Central memory CD8-positive, alpha-beta T cell (primary cell): ENCODE data around the gene TEX29.

ENCODE experiments used
- ATAC-seq: fragments of 150-1000 bp; cut with Tn5 transposase; replicated peaks from 2 replicates; pipeline ENCODE4 v1.10.0; 2022; ENCODE audit warnings: mild to moderate bottlenecking, moderate FRiP score, moderate number of reproducible peaks; ENCODE audit not compliant: poor library complexity, severe bottlenecking; ENCODE audit errors: extremely low read depth
- DNase-seq, 2 donors: peaks; one replicate each; pipeline ENCODE4 v3.0.0; 2021; ENCODE audit warnings: low spot score in 2 of 2
- H3K27ac Mint-ChIP-seq: one replicate; pipeline ENCODE4 v1.8.0; 2022; ENCODE audit warnings: low read depth, mild to moderate bottlenecking, moderate library complexity, mixed read lengths
- H3K27me3 Mint-ChIP-seq: one replicate; pipeline ENCODE4 v1.8.0; 2022; ENCODE audit warnings: mixed read lengths
- H3K36me3 Mint-ChIP-seq: one replicate; pipeline ENCODE4 v1.8.0; 2022; ENCODE audit warnings: mild to moderate bottlenecking, moderate library complexity, mixed read lengths; ENCODE audit not compliant: insufficient read depth
- H3K4me1 Mint-ChIP-seq: one replicate; pipeline ENCODE4 v1.8.0; 2022; ENCODE audit warnings: mixed read lengths
- H3K4me3 Mint-ChIP-seq: one replicate; pipeline ENCODE4 v1.8.0; 2022; ENCODE audit warnings: mild to moderate bottlenecking, moderate library complexity, mixed read lengths
- H3K9me3 Mint-ChIP-seq: one replicate; pipeline ENCODE4 v1.8.0; 2022; ENCODE audit warnings: mixed read lengths

The TEX29 gene

GRCh38 chr13:111373486-111373885 lies 53.0 kb downstream of the TEX29 start:
- Mint-ChIP-seq H3K27me3 (peaks cover 45% of the 10 kb centered on the region), H3K4me3 (no peak overlapping the region), H3K9me3 (no peaks in the 10 kb centered on the region), H3K4me1 (no peaks in the 10 kb centered on the region), H3K27ac (no peak overlapping the region), H3K36me3 (no peaks in the 10 kb centered on the region)
- DNase-seq (no peak), ATAC-seq (no peak)

- no peak overlapping the region for H3K4me3 Mint-ChIP-seq
- no peaks in the 10 kb centered on the region for H3K9me3 Mint-ChIP-seq
- DNase-seq (no peak), ATAC-seq (no peak)
- peaks cover 63% of the 10 kb centered on the region for H3K27me3 Mint-ChIP-seq
- H3K4me1 Mint-ChIP-seq = no peaks in the 10 kb centered on the region
- no peak overlapping the region for H3K27ac Mint-ChIP-seq
- no peaks in the 10 kb centered on the region for H3K36me3 Mint-ChIP-seq
Measured at GRCh38 chr13:111380431-111380830, 60.0 kb downstream of the TEX29 start.

GRCh38 chr13:111382411-111382810 lies 62.0 kb downstream of the TEX29 start:
- Mint-ChIP-seq H3K27me3 (peaks cover 60% of the 10 kb centered on the region), H3K9me3 (no peaks in the 10 kb centered on the region), H3K27ac (no peak overlapping the region), H3K36me3 (no peaks in the 10 kb centered on the region), H3K4me1 (no peaks in the 10 kb centered on the region), H3K4me3 (no peak overlapping the region)
- ATAC-seq (no peak), DNase-seq (no peak)

- no peak for ATAC-seq
- no peak overlapping the region for H3K4me3 Mint-ChIP-seq
Measured at GRCh38 chr13:111382877-111383276, 62.4 kb downstream of the TEX29 start.

GRCh38 chr13:111383591-111384440 lies 63.4 kb downstream of the TEX29 start:
- Mint-ChIP-seq H3K27ac (no peak overlapping the region), H3K27me3 (peaks cover 66% of the 10 kb centered on the region), H3K4me3 (no peak overlapping the region), H3K4me1 (no peaks in the 10 kb centered on the region), H3K36me3 (no peaks in the 10 kb centered on the region), H3K9me3 (no peaks in the 10 kb centered on the region)
- ATAC-seq (no peak), DNase-seq (no peak)

More at GRCh38 chr13:111382877-111383276, 62.4 kb downstream of the TEX29 start:
- no peak for DNase-seq
- Mint-ChIP-seq H3K4me1 (no peaks in the 10 kb centered on the region), H3K27me3 (peaks cover 61% of the 10 kb centered on the region), H3K36me3 (no peaks in the 10 kb centered on the region), H3K9me3 (no peaks in the 10 kb centered on the region), H3K27ac (no peak overlapping the region)

GRCh38 chr13:111384441-111385182 lies 64.2 kb downstream of the TEX29 start:
- no peaks in the 10 kb centered on the region for H3K9me3 Mint-ChIP-seq
- no peak overlapping the region for H3K27ac Mint-ChIP-seq
- no peak for ATAC-seq
- no peak for DNase-seq
- no peak overlapping the region for H3K4me3 Mint-ChIP-seq
- no peaks in the 10 kb centered on the region for H3K36me3 Mint-ChIP-seq
- no peaks in the 10 kb centered on the region for H3K4me1 Mint-ChIP-seq
- peaks cover 66% of the 10 kb centered on the region for H3K27me3 Mint-ChIP-seq

- no peak for DNase-seq
- peaks cover 64% of the 10 kb centered on the region for H3K27me3 Mint-ChIP-seq
- H3K9me3 Mint-ChIP-seq = no peaks in the 10 kb centered on the region
- no peak overlapping the region for H3K27ac Mint-ChIP-seq
- ATAC-seq = no peak
- no peak overlapping the region for H3K4me3 Mint-ChIP-seq
- H3K36me3 Mint-ChIP-seq = no peaks in the 10 kb centered on the region
- no peaks in the 10 kb centered on the region for H3K4me1 Mint-ChIP-seq
Measured at GRCh38 chr13:111385183-111385857, 64.9 kb downstream of the TEX29 start.

- no peak overlapping the region for H3K27ac Mint-ChIP-seq
- H3K9me3 Mint-ChIP-seq = no peaks in the 10 kb centered on the region
- H3K36me3 Mint-ChIP-seq = no peaks in the 10 kb centered on the region
- no peaks in the 10 kb centered on the region for H3K4me1 Mint-ChIP-seq
- peaks cover 59% of the 10 kb centered on the region for H3K27me3 Mint-ChIP-seq
- ATAC-seq (no peak), DNase-seq (no peak)
- no peak overlapping the region for H3K4me3 Mint-ChIP-seq
Measured at GRCh38 chr13:111387026-111387871, 66.8 kb downstream of the TEX29 start.

GRCh38 chr13:111387945-111388600 lies 67.6 kb downstream of the TEX29 start:
- Mint-ChIP-seq H3K27ac (no peak overlapping the region), H3K27me3 (peaks cover 59% of the 10 kb centered on the region), H3K9me3 (no peaks in the 10 kb centered on the region), H3K36me3 (no peaks in the 10 kb centered on the region), H3K4me1 (no peaks in the 10 kb centered on the region), H3K4me3 (no peak overlapping the region)
- no peak for DNase-seq
- no peak for ATAC-seq

- DNase-seq (no peak), ATAC-seq (no peak)
- Mint-ChIP-seq H3K36me3 (no peaks in the 10 kb centered on the region), H3K4me3 (no peak overlapping the region), H3K27me3 (peaks cover 51% of the 10 kb centered on the region), H3K9me3 (no peaks in the 10 kb centered on the region), H3K4me1 (no peaks in the 10 kb centered on the region), H3K27ac (no peak overlapping the region)
Measured at GRCh38 chr13:111388851-111389500, 68.5 kb downstream of the TEX29 start.

GRCh38 chr13:111389621-111390521 lies 69.4 kb downstream of the TEX29 start:
- no peak overlapping the region for H3K27ac Mint-ChIP-seq
- no peak for ATAC-seq

More at GRCh38 chr13:111389621-111390521, 69.4 kb downstream of the TEX29 start:
- Mint-ChIP-seq H3K27me3 (peaks cover 46% of the 10 kb centered on the region), H3K4me1 (no peaks in the 10 kb centered on the region), H3K4me3 (no peak overlapping the region), H3K36me3 (no peaks in the 10 kb centered on the region), H3K9me3 (no peaks in the 10 kb centered on the region)
- no peak for DNase-seq
